Tibial nerve (tissue), 3 donors: ENCODE measurements around the gene PARP12.

Experiments
- CTCF ChIP-seq, 5 experiments: fragments of 200-600 bp in 3 of 5; fragments of 450-650 bp in 2 of 5; sonication (generic) in 3 of 5; IDR thresholded peaks; one replicate each; pipeline ENCODE4 v1.5.1; 2016 to 2019; ENCODE audit warnings: antibody characterized with exemption in 5 of 5, mild to moderate bottlenecking in 3 of 5, moderate library complexity in 2 of 5
- POLR2A ChIP-seq, 2 donors: fragments of 450-650 bp; IDR thresholded peaks; one replicate each; pipeline ENCODE4 v1.6.1; 2017; ENCODE audit warnings: antibody characterized with exemption in 2 of 2, mild to moderate bottlenecking in 2 of 2, moderate library complexity in 2 of 2

- TF ChIP-seq POLR2A (IDR thresholded peaks at IDR 0.05): no peak
- no peak for TF ChIP-seq CTCF (IDR thresholded peaks at IDR 0.05)
Measured at GRCh38 chr7:140045697-140046096, 17.1 kb downstream of the PARP12 start.
